ENCODE data around the gene TUBGCP5.
"Not testable (repeated sequence)": the region's sequence is repeated elsewhere in the genome, so short reads cannot be mapped to it uniquely, and the experiment has no call there.

The TUBGCP5 gene

GRCh38 chr15:22989576-22990477 lies 49.5 kb downstream of the TUBGCP5 start:
- no peaks in the 10 kb centered on the region for H3K36me3 ChIP-seq (ENCODE audit: control insufficient read depth, insufficient read depth, low read length)
- no peaks in the 10 kb centered on the region for H3K27me3 ChIP-seq (ENCODE audit: control insufficient read depth, insufficient read depth, low read length)
- no peaks in the 10 kb centered on the region for H3K9me3 ChIP-seq (ENCODE audit: control insufficient read depth, low read length)
- no peak overlapping the region for H3K9ac ChIP-seq (ENCODE audit: low read length)
- H3K4me1 ChIP-seq (ENCODE audit: control insufficient read depth, insufficient read depth, low read length): peaks cover 13% of the 10 kb centered on the region
- H3K4me3 ChIP-seq (ENCODE audit: low read length): no peak overlapping the region

DNA sequence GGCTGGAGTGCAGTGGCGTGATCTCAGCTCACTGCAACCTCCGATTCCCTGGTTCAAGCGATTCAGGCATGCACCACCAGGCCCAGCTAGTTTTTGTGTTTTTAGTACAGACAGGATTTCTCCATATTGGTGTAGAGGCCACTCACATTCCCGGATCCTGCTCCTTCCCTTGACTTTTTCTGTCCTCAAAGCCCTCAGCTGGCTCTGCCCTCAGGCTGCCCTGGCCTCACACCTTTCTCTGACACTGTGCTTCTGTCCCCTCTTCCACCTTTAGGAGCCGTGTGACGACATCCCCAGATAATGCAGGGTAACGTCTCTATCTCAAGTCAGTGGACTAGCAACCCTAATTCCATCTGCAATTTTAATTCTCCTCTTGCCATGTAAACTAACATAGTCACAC lies 50.6 kb downstream of the TUBGCP5 start:
- no peaks in the 10 kb centered on the region for H3K27me3 ChIP-seq (ENCODE audit: control insufficient read depth, insufficient read depth, low read length)
- H3K9ac ChIP-seq (ENCODE audit: low read length): no peak overlapping the region
- no peaks in the 10 kb centered on the region for H3K36me3 ChIP-seq (ENCODE audit: control insufficient read depth, insufficient read depth, low read length)
- H3K9me3 ChIP-seq (ENCODE audit: control insufficient read depth, low read length): no peaks in the 10 kb centered on the region
- no peak overlapping the region for H3K4me3 ChIP-seq (ENCODE audit: low read length)
- H3K4me1 ChIP-seq (ENCODE audit: control insufficient read depth, insufficient read depth, low read length): peaks cover 13% of the 10 kb centered on the region

GRCh38 chr15:22981931-22982330 lies 57.4 kb downstream of the TUBGCP5 start:
- not testable (repeated sequence) for H3K9ac ChIP-seq (ENCODE audit: low read length); H3K9me3 ChIP-seq (ENCODE audit: control insufficient read depth, low read length); H3K36me3 ChIP-seq (ENCODE audit: control insufficient read depth, insufficient read depth, low read length); H3K4me3 ChIP-seq (ENCODE audit: low read length); H3K27me3 ChIP-seq (ENCODE audit: control insufficient read depth, insufficient read depth, low read length); H3K4me1 ChIP-seq (ENCODE audit: control insufficient read depth, insufficient read depth, low read length)

- H3K27me3 ChIP-seq (ENCODE audit: control insufficient read depth, insufficient read depth, low read length): no peaks in the 10 kb centered on the region
- peak overlapping the region; percentile 49 for H3K4me3 ChIP-seq (ENCODE audit: low read length)
- no peaks in the 10 kb centered on the region for H3K36me3 ChIP-seq (ENCODE audit: control insufficient read depth, insufficient read depth, low read length)
- H3K4me1 ChIP-seq (ENCODE audit: control insufficient read depth, insufficient read depth, low read length): peaks cover 7% of the 10 kb centered on the region
- no peaks in the 10 kb centered on the region for H3K9me3 ChIP-seq (ENCODE audit: control insufficient read depth, low read length)
- peak overlapping the region; percentile 93 for H3K9ac ChIP-seq (ENCODE audit: low read length)
These were observed 58.1 kb downstream of the TUBGCP5 start for GRCh38 chr15:22981051-22981840.

- peaks cover 7% of the 10 kb centered on the region for H3K4me1 ChIP-seq (ENCODE audit: control insufficient read depth, insufficient read depth, low read length)
These were observed 58.9 kb downstream of the TUBGCP5 start, which contains the start of gene CYFIP1 for GRCh38 chr15:22980189-22981050. Gene CYFIP1, minus strand, starts transcription at chr15:22980368. Its CDS starts 33,083 bp downstream, at chr15:22947285.

GRCh38 chr15:22979238-22980188 lies 59.9 kb downstream of the TUBGCP5 start:
- Histone ChIP-seq H3K4me1 (ENCODE audit: control insufficient read depth, insufficient read depth, low read length) (peaks cover 7% of the 10 kb centered on the region), H3K27me3 (ENCODE audit: control insufficient read depth, insufficient read depth, low read length) (no peaks in the 10 kb centered on the region), H3K36me3 (ENCODE audit: control insufficient read depth, insufficient read depth, low read length) (no peaks in the 10 kb centered on the region), H3K4me3 (ENCODE audit: low read length) (peak overlapping the region; percentile 62), H3K9ac (ENCODE audit: low read length) (peak overlapping the region; percentile 78), H3K9me3 (ENCODE audit: control insufficient read depth, low read length) (no peaks in the 10 kb centered on the region)

More at GRCh38 chr15:22980189-22981050, 58.9 kb downstream of the TUBGCP5 start, which contains the start of gene CYFIP1:
- peak within 1 kb of the TSS; percentile 93 for H3K9ac ChIP-seq (ENCODE audit: low read length)
- H3K4me3 ChIP-seq (ENCODE audit: low read length): peak within 1 kb of the TSS; percentile 62
- no peaks in the 10 kb centered on the region for H3K36me3 ChIP-seq (ENCODE audit: control insufficient read depth, insufficient read depth, low read length)
- H3K9me3 ChIP-seq (ENCODE audit: control insufficient read depth, low read length): no peaks in the 10 kb centered on the region
- no peaks in the 10 kb centered on the region for H3K27me3 ChIP-seq (ENCODE audit: control insufficient read depth, insufficient read depth, low read length)

DNA sequence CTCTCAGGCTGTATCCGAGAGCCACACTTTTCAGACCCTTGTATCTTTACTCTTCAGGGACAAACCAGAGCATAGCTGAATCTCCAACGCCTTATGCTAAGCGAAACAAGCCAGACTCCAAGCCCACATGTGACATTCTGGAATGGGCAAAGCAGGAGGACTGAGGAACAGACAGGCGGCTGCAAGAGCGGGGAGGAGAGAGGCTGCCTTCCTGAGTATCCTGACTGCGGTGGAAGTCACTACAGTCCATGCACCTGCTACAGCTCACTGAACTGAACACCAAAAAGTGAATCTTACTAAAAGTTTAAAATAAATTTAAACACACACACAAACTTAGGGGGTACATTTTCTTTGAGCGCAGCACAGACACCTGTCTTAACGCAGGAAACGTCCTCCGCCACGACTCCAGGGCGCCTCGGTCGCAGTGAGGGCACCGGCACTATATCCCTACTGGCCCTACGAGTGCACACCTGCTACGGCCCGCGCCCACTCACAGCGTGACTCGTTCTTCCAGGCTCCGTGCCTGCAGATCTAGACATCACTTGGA lies 60.6 kb downstream of the TUBGCP5 start:
- Histone ChIP-seq H3K4me1 (ENCODE audit: control insufficient read depth, insufficient read depth, low read length) (peaks cover 7% of the 10 kb centered on the region), H3K36me3 (ENCODE audit: control insufficient read depth, insufficient read depth, low read length) (no peaks in the 10 kb centered on the region), H3K9me3 (ENCODE audit: control insufficient read depth, low read length) (no peaks in the 10 kb centered on the region), H3K27me3 (ENCODE audit: control insufficient read depth, insufficient read depth, low read length) (no peaks in the 10 kb centered on the region), H3K4me3 (ENCODE audit: low read length) (peak overlapping the region; percentile 62), H3K9ac (ENCODE audit: low read length) (peak overlapping the region; percentile 78)

DNA sequence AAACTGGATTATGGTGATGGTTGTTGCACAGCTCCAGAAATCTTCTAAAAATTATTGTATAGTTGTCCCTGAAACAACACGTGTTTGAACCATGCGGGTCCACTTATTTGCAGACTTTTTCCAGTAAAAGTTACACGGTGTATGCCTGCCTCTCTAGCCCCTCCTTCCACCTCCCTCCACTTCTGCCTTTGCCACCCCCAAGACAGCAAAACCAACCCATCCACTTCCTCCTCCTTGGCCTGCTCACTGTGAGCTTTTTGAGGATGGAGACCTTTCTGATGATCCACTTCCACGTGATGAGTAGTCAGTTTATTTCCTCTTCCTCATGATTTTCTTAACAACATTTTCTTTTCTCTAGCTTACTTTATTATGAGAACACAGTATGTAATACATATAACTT lies 64.6 kb downstream of the TUBGCP5 start:
- no peak overlapping the region for H3K4me3 ChIP-seq (ENCODE audit: low read length)
- no peaks in the 10 kb centered on the region for H3K36me3 ChIP-seq (ENCODE audit: control insufficient read depth, insufficient read depth, low read length)
- no peaks in the 10 kb centered on the region for H3K27me3 ChIP-seq (ENCODE audit: control insufficient read depth, insufficient read depth, low read length)
- no peaks in the 10 kb centered on the region for H3K9me3 ChIP-seq (ENCODE audit: control insufficient read depth, low read length)
- peaks cover 7% of the 10 kb centered on the region for H3K4me1 ChIP-seq (ENCODE audit: control insufficient read depth, insufficient read depth, low read length)
- H3K9ac ChIP-seq (ENCODE audit: low read length): no peak overlapping the region

DNA sequence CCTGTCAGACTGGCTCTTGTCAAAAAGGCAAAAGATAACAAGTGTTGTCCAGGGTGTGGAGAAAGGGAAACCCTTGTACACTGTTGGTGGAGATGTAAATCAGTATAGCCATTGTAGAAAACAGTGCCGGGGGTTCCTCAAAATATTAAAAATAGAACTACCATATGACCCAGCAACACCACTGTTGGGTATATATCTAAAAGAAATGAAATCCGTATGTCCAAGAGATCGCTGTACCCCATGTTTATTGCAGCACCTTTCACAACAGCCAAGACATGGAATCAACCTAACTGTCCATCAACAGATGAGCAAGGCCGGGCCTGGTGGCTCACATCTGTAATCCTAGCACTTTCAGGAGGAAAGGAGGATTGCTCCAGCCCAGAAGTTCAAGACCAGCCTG lies 65.4 kb downstream of the TUBGCP5 start:
- Histone ChIP-seq H3K9ac (ENCODE audit: low read length) (no peak overlapping the region), H3K4me1 (ENCODE audit: control insufficient read depth, insufficient read depth, low read length) (peaks cover 7% of the 10 kb centered on the region), H3K4me3 (ENCODE audit: low read length) (no peak overlapping the region), H3K27me3 (ENCODE audit: control insufficient read depth, insufficient read depth, low read length) (no peaks in the 10 kb centered on the region), H3K9me3 (ENCODE audit: control insufficient read depth, low read length) (no peaks in the 10 kb centered on the region), H3K36me3 (ENCODE audit: control insufficient read depth, insufficient read depth, low read length) (no peaks in the 10 kb centered on the region)

GRCh38 chr15:22973286-22973685 lies 66.1 kb downstream of the TUBGCP5 start:
- H3K4me3 ChIP-seq (ENCODE audit: low read length): no peak overlapping the region
- no peaks in the 10 kb centered on the region for H3K36me3 ChIP-seq (ENCODE audit: control insufficient read depth, insufficient read depth, low read length)
- H3K27me3 ChIP-seq (ENCODE audit: control insufficient read depth, insufficient read depth, low read length): no peaks in the 10 kb centered on the region
- H3K4me1 ChIP-seq (ENCODE audit: control insufficient read depth, insufficient read depth, low read length): no peaks in the 10 kb centered on the region
- no peaks in the 10 kb centered on the region for H3K9me3 ChIP-seq (ENCODE audit: control insufficient read depth, low read length)
- H3K9ac ChIP-seq (ENCODE audit: low read length): no peak overlapping the region

Data from mucosa of stomach (tissue), 1 donor.